HepG2 (cell line): ENCODE measurements around the gene ZSCAN2. TPM values are rescaled to one million over a fixed set of nuclear protein-coding genes. Genes with fewer than 3 reads are reported as not detected.
A peak's percentile ranks its signal among the peaks of the same experiment; 100 is the strongest.

Source experiments
- ATAC-seq: fragments of 200-7000 bp; cut with Tn5 transposase; 3 replicates; pipeline ENCODE4 v1.9.1; 2020; ENCODE audit warnings: mild to moderate bottlenecking, moderate library complexity
- BruUV-seq: library from RNA; stranded (reverse); fragments of 400-500 nt; replicated peaks from 2 replicates; lab custom pipeline; 2021; lab: Mats Ljungman, UMichigan
- CTCF ChIA-PET: fragments of 300-600 bp; formaldehyde crosslinking; extraction: SDS; loops from one replicate; lab custom pipeline; 2021; ENCODE audit warnings: low total read pairs, inconsistent platforms, low intra/inter-chr PET ratio; lab: Yijun Ruan, JAX
- POLR2A ChIA-PET: fragments of 350-600 bp; sonication (Branson Sonifier 250); formaldehyde crosslinking; loops from one replicate; lab custom pipeline; 2020; ENCODE audit warnings: antibody characterized with exemption, inconsistent platforms; lab: Yijun Ruan, JAX
- DNase-seq: peaks from one replicate; pipeline ENCODE4 v3.0.0-alpha.2; 2015; ENCODE audit warnings: low spot score
- FAIRE-seq: peaks from 3 replicates; lab custom pipeline; 2011; peaks lifted over from hg19 to GRCh38; lab: Jason Lieb, UNC
- H2AFZ ChIP-seq: one replicate; pipeline ENCODE4 v1.6.1; 2011; ENCODE audit warnings: low read length, inconsistent platforms
- H3K27ac ChIP-seq: fragments of 300-600 bp; 3 replicates; pipeline ENCODE4 v1.8.0; 2011; ENCODE audit warnings: mixed run types, mild to moderate bottlenecking, mixed read lengths, low read length, inconsistent platforms; ENCODE audit not compliant: insufficient read depth; ENCODE audit errors: extremely low read length
- H3K27me3 ChIP-seq, 2 experiments: fragments of 200-600 bp in 1 of 2; 2 replicates in 1 of 2; 3 replicates in 1 of 2; pipeline versions ENCODE4 v1.6.0 to v1.8.0; 2011; ENCODE audit warnings: low read length in 2 of 2, mild to moderate bottlenecking in 2 of 2, moderate library complexity in 2 of 2, inconsistent platforms in 1 of 2; ENCODE audit not compliant: insufficient read depth in 2 of 2, control insufficient read depth in 1 of 2
- H3K36me3 ChIP-seq, 2 experiments: fragments of 200-600 bp in 1 of 2; replicated peaks in 1 of 2; 2 replicates in 1 of 2; 3 replicates in 1 of 2; pipeline versions ENCODE4 v1.5.1 to v1.8.0; 2011; ENCODE audit warnings: low read length in 2 of 2, inconsistent platforms in 1 of 2; ENCODE audit not compliant: insufficient read depth in 2 of 2, control insufficient read depth in 1 of 2
- H3K4me1 ChIP-seq: 2 replicates; pipeline ENCODE4 v1.5.1; 2012; ENCODE audit warnings: low read length, inconsistent platforms; ENCODE audit not compliant: insufficient read depth
- H3K4me2 ChIP-seq: 2 replicates; pipeline ENCODE4 v1.6.0; 2011; ENCODE audit warnings: low read depth, low read length, inconsistent platforms
- H3K4me3 ChIP-seq, 3 experiments: fragments of 200-600 bp in 1 of 3; sonication (generic), shearing (Covaris generic) in 1 of 3; replicated peaks in 1 of 3; 2 replicates each; pipeline ENCODE4 v1.5.1; 2011 to 2016; ENCODE audit warnings: low read length in 3 of 3, inconsistent platforms in 2 of 3, low read depth in 2 of 3, mild to moderate bottlenecking in 2 of 3, control low read depth in 1 of 3, mixed read lengths in 1 of 3; ENCODE audit not compliant: insufficient read depth in 1 of 3
- H3K79me2 ChIP-seq: one replicate; pipeline ENCODE4 v1.6.1; 2011; ENCODE audit warnings: low read length, inconsistent platforms; ENCODE audit not compliant: insufficient read depth
- H3K9ac ChIP-seq: 2 replicates; pipeline ENCODE4 v1.6.0; 2011; ENCODE audit warnings: mild to moderate bottlenecking, low read depth, low read length, inconsistent platforms; ENCODE audit not compliant: insufficient read depth
- H3K9me3 ChIP-seq: 2 replicates; pipeline ENCODE4 v1.5.1; 2012; ENCODE audit warnings: mild to moderate bottlenecking, low read length
- H4K20me1 ChIP-seq: 2 replicates; pipeline ENCODE4 v1.6.0; 2011; ENCODE audit warnings: inconsistent platforms, mild to moderate bottlenecking, low read length, moderate library complexity; ENCODE audit not compliant: insufficient read depth
- ATAD3A ChIP-seq: sonication (generic); formaldehyde crosslinking; IDR thresholded peaks from 2 replicates; pipeline ENCODE4 v1.4.0; 2020; ENCODE audit warnings: missing genetic modification reagents
- CENPX ChIP-seq: sonication (generic); formaldehyde crosslinking; IDR thresholded peaks from 2 replicates; pipeline ENCODE4 v1.9.0; 2021; ENCODE audit warnings: mild to moderate bottlenecking, missing genetic modification reagents, moderate library complexity
- ELF1 ChIP-seq: sonication (generic); formaldehyde crosslinking; IDR thresholded peaks from 2 replicates; pipeline ENCODE4 v1.4.0; 2020; ENCODE audit warnings: missing genetic modification reagents
- HDAC2 ChIP-seq: sonication (generic); formaldehyde crosslinking; IDR thresholded peaks from 2 replicates; pipeline ENCODE4 v1.4.0; 2020; ENCODE audit warnings: missing genetic modification reagents
- REST ChIP-seq, 2 experiments: IDR thresholded peaks; 2 replicates each; pipeline ENCODE4 v1.6.1; 2011 to 2012; ENCODE audit warnings: low read length in 2 of 2, borderline replicate concordance in 1 of 2, low read depth in 1 of 2, mild to moderate bottlenecking in 1 of 2, moderate library complexity in 1 of 2
- XBP1 ChIP-seq: sonication (generic); formaldehyde crosslinking; IDR thresholded peaks from 2 replicates; pipeline ENCODE4 v1.5.0; 2020; ENCODE audit warnings: missing genetic modification reagents
- ZFP41 ChIP-seq: sonication (generic); formaldehyde crosslinking; IDR thresholded peaks from 2 replicates; pipeline ENCODE4 v1.4.0; 2020; ENCODE audit warnings: mild to moderate bottlenecking, missing genetic modification reagents, borderline replicate concordance
- ZNF292 ChIP-seq: sonication (generic); formaldehyde crosslinking; IDR thresholded peaks from 2 replicates; pipeline ENCODE4 v1.8.1; 2022; ENCODE audit warnings: mild to moderate bottlenecking, low read depth, missing genetic modification reagents, borderline replicate concordance
- ZNF563 ChIP-seq: sonication (generic); formaldehyde crosslinking; IDR thresholded peaks from 2 replicates; pipeline ENCODE4 v1.8.0; 2022; ENCODE audit warnings: mild to moderate bottlenecking, moderate library complexity, missing genetic modification reagents
- WGBS: methylation state at CpG from one replicate; pipeline ENCODE4 v1.1.6; 2017; ENCODE audit warnings: low lambda C conversion rate; 5-methylcytosine and 5-hydroxymethylcytosine counted together
- in situ Hi-C: cut with HindIII; loops from 2 replicates; pipeline ENCODE4 v1.10.0; 2017; ENCODE audit warnings: low pct_unique_long_range_greater_than_20kb; ENCODE audit not compliant: extremely low pct_ligation_motif_present
- intact Hi-C: fragments of 100-400 bp; cut with micrococcal nuclease; formaldehyde crosslinking; loops from one replicate; pipeline ENCODE4 v1.10.0; 2022; ENCODE audit not compliant: unreplicated experiment
- polyA plus RNA-seq, 8 experiments: library from polyadenylated mRNA; depleted of rRNA in 3 of 8; stranded (reverse) in 7 of 8; unstranded in 1 of 8; fragments of >200 nt; fragmentation: Illumina TruSeq in 4 of 8; extraction: Trizol in 4 of 8; gene quantifications; 2 replicates each; pipeline versions ENCODE4 v1.2.1 to v1.2.3, GENCODE V29; 2011 to 2016; ENCODE audit warnings: low read depth in 4 of 8, missing spikeins in 1 of 8, mixed read lengths in 1 of 8; ENCODE audit not compliant: insufficient read depth in 1 of 8
- total RNA-seq, 5 experiments: library from RNA; depleted of rRNA; stranded (reverse); fragments of >200 nt; fragmentation: Illumina TruSeq; extraction: Trizol; gene quantifications; 2 replicates each; pipeline ENCODE4 v1.2.3, GENCODE V29; 2016; ENCODE audit warnings: low read depth in 1 of 5
- TF ChIP-seq, protein P1 (sequence below): sonication (generic); formaldehyde crosslinking; IDR thresholded peaks from 2 replicates; pipeline ENCODE4 v1.4.0; 2020; ENCODE audit warnings: missing genetic modification reagents
- TF ChIP-seq, protein P2 (sequence below): IDR thresholded peaks from 2 replicates; pipeline ENCODE4 v1.6.1; 2012; ENCODE audit warnings: low read depth, low read length, improper control_type of control experiment

ZSCAN2 gene
- total and polyA plus RNA-seq, 2 of the 13 experiments (the other 11 are each of a cell fraction or from before 2014, with no cell fraction given), result 11.4 to 21.5 TPM

DNA sequence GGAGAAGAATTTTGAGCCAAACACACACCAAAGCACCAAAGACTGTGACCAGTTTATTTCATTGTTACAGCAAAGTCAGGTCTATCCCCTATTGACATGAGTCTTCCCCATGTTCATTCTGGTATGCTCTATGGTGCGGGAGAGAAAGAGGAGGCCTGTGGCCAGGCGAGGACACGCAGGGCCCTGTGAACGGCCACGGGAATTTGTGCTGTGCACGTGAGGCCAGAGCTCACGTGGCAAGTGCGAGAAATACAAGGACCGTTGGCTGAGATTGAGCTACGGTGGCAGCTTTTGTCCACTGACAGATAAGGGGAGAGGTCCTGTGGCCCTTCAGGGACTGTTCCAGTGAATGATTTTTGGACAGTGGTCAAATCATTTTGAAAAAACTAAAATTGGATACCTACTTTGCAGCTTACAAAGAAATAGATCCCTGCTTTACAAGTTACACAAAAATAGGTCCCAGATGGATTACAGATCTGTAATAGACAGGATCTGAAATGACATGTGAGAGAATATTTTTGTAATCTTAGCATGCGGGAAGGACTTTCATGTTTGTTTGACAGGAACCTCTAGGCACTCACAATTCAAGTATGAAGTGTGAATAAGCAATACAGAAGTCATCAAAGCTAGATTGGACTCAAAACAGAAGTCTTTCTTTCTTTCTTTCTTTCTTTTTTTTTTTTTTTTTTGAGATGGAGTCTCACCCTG is 9.2 kb downstream of the ZSCAN2 start:
- POLR2A ChIA-PET, result interaction anchor here (2.1 to 7.1 kb wide), 2 partner anchors 20 to 44 kb away, joined by 7 to 94 read pairs; partner anchors contain the start of gene WDR73
- Histone ChIP-seq H3K4me3 (no peak overlapping the region), H4K20me1 (no peaks in the 10 kb centered on the region), H3K27me3 (no peaks in the 10 kb centered on the region), H3K79me2 (peaks cover 49% of the 10 kb centered on the region), H3K27ac (peak overlapping the region; percentile 13), H2AFZ (no peak overlapping the region), H3K9me3 (no peaks in the 10 kb centered on the region), H3K4me2 (no peak overlapping the region), H3K9ac (no peak overlapping the region), H3K36me3 (peaks cover 7 to 11% of the 10 kb centered on the region in 2 experiments), H3K4me1 (peaks cover 52% of the 10 kb centered on the region)
- ATAC-seq, result no peak
- intact Hi-C loops (no loop called here), in situ Hi-C loops (no loop called here)
- CTCF ChIA-PET, result no interaction called here
- no peak for TF ChIP-seq ELF1 (CRISPR knock-in tag)
- TF ChIP-seq ATAD3A, result no peak
- no peak for TF ChIP-seq ZNF292 (CRISPR knock-in tag)
- TF ChIP-seq CENPX (CRISPR knock-in tag), result no peak
- TF ChIP-seq, protein P1, sequence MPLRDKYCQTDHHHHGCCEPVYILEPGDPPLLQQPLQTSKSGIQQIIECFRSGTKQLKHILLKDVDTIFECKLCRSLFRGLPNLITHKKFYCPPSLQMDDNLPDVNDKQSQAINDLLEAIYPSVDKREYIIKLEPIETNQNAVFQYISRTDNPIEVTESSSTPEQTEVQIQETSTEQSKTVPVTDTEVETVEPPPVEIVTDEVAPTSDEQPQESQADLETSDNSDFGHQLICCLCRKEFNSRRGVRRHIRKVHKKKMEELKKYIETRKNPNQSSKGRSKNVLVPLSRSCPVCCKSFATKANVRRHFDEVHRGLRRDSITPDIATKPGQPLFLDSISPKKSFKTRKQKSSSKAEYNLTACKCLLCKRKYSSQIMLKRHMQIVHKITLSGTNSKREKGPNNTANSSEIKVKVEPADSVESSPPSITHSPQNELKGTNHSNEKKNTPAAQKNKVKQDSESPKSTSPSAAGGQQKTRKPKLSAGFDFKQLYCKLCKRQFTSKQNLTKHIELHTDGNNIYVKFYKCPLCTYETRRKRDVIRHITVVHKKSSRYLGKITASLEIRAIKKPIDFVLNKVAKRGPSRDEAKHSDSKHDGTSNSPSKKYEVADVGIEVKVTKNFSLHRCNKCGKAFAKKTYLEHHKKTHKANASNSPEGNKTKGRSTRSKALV, result no peak
- no peak for TF ChIP-seq ZFP41 (CRISPR knock-in tag)
- no peak for TF ChIP-seq REST (IDR thresholded peaks at IDR 0.05; ENCODE audit: borderline replicate concordance in 1 of 2, low read depth in 1 of 2, low read length in 2 of 2)
- no peak for TF ChIP-seq HDAC2 (CRISPR knock-in tag)
- TF ChIP-seq ZNF563 (CRISPR knock-in tag), result no peak
- TF ChIP-seq XBP1 (CRISPR knock-in tag), result no peak
- TF ChIP-seq, protein P2, sequence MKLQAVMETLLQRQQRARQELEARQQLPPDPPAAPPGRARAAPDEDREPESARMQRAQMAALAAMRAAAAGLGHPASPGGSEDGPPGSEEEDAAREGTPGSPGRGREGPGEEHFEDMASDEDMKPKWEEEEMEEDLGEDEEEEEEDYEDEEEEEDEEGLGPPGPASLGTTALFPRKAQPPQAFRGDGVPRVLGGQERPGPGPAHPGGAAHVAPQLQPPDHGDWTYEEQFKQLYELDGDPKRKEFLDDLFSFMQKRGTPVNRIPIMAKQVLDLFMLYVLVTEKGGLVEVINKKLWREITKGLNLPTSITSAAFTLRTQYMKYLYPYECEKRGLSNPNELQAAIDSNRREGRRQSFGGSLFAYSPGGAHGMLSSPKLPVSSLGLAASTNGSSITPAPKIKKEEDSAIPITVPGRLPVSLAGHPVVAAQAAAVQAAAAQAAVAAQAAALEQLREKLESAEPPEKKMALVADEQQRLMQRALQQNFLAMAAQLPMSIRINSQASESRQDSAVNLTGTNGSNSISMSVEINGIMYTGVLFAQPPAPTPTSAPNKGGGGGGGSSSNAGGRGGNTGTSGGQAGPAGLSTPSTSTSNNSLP, result no peak
- no peak for DNase-seq
- no TSS peak for BruUV-seq
- no peak for FAIRE-seq
- over 99% methylated on average over 11 of the region's 11 CpGs for WGBS
